CD4-positive, alpha-beta T cell (primary cell): ENCODE results near the gene ZNF219. TPM values are rescaled to one million over a fixed set of nuclear protein-coding genes. Genes with fewer than 3 reads are reported as not detected.

Experiments
- ATAC-seq: fragments of 200-7000 bp; cut with Tn5 transposase; one replicate; pipeline ENCODE4 v1.10.0; 2022; ENCODE audit warnings: mild to moderate bottlenecking; ENCODE audit not compliant: poor library complexity
- CTCF ChIA-PET: fragments of 350-600 bp; sonication (Branson Sonifier 250); formaldehyde crosslinking; loops from one replicate; lab custom pipeline; 2021; ENCODE audit warnings: antibody characterized with exemption, inconsistent platforms; lab: Charles Lee
- POLR2A ChIA-PET: fragments of 350-600 bp; sonication (Branson Sonifier 250); formaldehyde crosslinking; loops from one replicate; lab custom pipeline; 2021; ENCODE audit warnings: antibody characterized with exemption, inconsistent platforms; lab: Charles Lee
- DNase-seq, 14 experiments: peaks; one replicate each; pipeline ENCODE4 v3.0.0-alpha.2; 2013 to 2020; ENCODE audit warnings: mixed read lengths in 2 of 14
- H3K27ac ChIP-seq, 2 donors: one replicate each; pipeline versions ENCODE4 v1.5.1 to v1.7.0; 2013; ENCODE audit warnings: low read length in 2 of 2, low read depth in 1 of 2, mild to moderate bottlenecking in 1 of 2
- H3K27me3 ChIP-seq, 2 experiments: 1 replicate in 1 of 2; 2 replicates in 1 of 2; pipeline versions ENCODE4 v1.6.1 to v1.7.0; 2013; ENCODE audit warnings: low read length in 2 of 2, control low read depth in 1 of 2, mild to moderate bottlenecking in 1 of 2, moderate library complexity in 1 of 2; ENCODE audit not compliant: insufficient read depth in 2 of 2, control insufficient read depth in 1 of 2
- H3K36me3 ChIP-seq: one replicate; pipeline ENCODE4 v1.6.1; 2013; ENCODE audit warnings: low read length, control low read depth; ENCODE audit not compliant: insufficient read depth
- H3K4me1 ChIP-seq: one replicate; pipeline ENCODE4 v1.6.1; 2013; ENCODE audit warnings: low read length, control low read depth; ENCODE audit not compliant: insufficient read depth
- H3K4me3 ChIP-seq: one replicate; pipeline ENCODE4 v1.5.1; 2013; ENCODE audit warnings: mild to moderate bottlenecking, low read length, moderate library complexity
- H3K9me3 ChIP-seq, 2 experiments: 1 replicate in 1 of 2; 2 replicates in 1 of 2; pipeline versions ENCODE4 v1.6.1 to v1.7.0; 2013; ENCODE audit warnings: low read length in 2 of 2, mild to moderate bottlenecking in 2 of 2, control low read depth in 1 of 2, moderate library complexity in 1 of 2; ENCODE audit not compliant: control insufficient read depth in 1 of 2, insufficient read depth in 1 of 2
- H3K27ac Mint-ChIP-seq: one replicate; pipeline ENCODE4 v1.8.0; 2020; ENCODE audit warnings: mixed read lengths
- H3K27me3 Mint-ChIP-seq: one replicate; pipeline ENCODE4 v1.8.0; 2021; ENCODE audit warnings: mixed read lengths
- H3K36me3 Mint-ChIP-seq: one replicate; pipeline ENCODE4 v1.8.0; 2021; ENCODE audit warnings: low read depth, mixed read lengths
- H3K4me1 Mint-ChIP-seq: one replicate; pipeline ENCODE4 v1.8.0; 2021; ENCODE audit warnings: low read depth, mixed read lengths
- H3K4me3 Mint-ChIP-seq: one replicate; pipeline ENCODE4 v1.8.0; 2020; ENCODE audit warnings: mild to moderate bottlenecking, mixed read lengths
- H3K9me3 Mint-ChIP-seq: one replicate; pipeline ENCODE4 v1.8.0; 2020; ENCODE audit warnings: mixed read lengths
- CTCF ChIP-seq: fragments of 200-600 bp; IDR thresholded peaks from one replicate; pipeline ENCODE4 v1.8.0; 2022; ENCODE audit warnings: antibody characterized with exemption, mild to moderate bottlenecking
- intact Hi-C, 2 experiments: fragments of 100-400 bp; cut with DNase I in 1 of 2; cut with micrococcal nuclease in 1 of 2; formaldehyde crosslinking; loops; one replicate each; pipeline versions ENCODE4 v1.15.1 to v1.9.0; 2023 to 2025; cut with DNase I, micrococcal nuclease
- polyA plus RNA-seq, 2 donors: library from polyadenylated mRNA; unstranded; fragments of 120-200 nt; gene quantifications; one replicate each; pipeline ENCODE4 v1.2.1, GENCODE V29; 2013
- total RNA-seq, 174 experiments: library from RNA in 2 of 174; stranded (reverse) in 2 of 174; gene quantifications; one replicate each; pipeline ENCODE4 v1.2.3 and lab custom pipeline; 2021 to 2026

ZNF219 gene
- total RNA-seq (10 to 100 TPM; 15.2 to 15.5 TPM), total RNA-seq (lab: John Stamatoyannopoulos, UW) (1.7 to 23.5 (median 8.9) reads per million in 172 experiments)
- 4.9 TPM for polyA plus RNA-seq (2013, experiment 1 of 2)
- 5.3 TPM for polyA plus RNA-seq (2013, experiment 2 of 2)

DNA sequence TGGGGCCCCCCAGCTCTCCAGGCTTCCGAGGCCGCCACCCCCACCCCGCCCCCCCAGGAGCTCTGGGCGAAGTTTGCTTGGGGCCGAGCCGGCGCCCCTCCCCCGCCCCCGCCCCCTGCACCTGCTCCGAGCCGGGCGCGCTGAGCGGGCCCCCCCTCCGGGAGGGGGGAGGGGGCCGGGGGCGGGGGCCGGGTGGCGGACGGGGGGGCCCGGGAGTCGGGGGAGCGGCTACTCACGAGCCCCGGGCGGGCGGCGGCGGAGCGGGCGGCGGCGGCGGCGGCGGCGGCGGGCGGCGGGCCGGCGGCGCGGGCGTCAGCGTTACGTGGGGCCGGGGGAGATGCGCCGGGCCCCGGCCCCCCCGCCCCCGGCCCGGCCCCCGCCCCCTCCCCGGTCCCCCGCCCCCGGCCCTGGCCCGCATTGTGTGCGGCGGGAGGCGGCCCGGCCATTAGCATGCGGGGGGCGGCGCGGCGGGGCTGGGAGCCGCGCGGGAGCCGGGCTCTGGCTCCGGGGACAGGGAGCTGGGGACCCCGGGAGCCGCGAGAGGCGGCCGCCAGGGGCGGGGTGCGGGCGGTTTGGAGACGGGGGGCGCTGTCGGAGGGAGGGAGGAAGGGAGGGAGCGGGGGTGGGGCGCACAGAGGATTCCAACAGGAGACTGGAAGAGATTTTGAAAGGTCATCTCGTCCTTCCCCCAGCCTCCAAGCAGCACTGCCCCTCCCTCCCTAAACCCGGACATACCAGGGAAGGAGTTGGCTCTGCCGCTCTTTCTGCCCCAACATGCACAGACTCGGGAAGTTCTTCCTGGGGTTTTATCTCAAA is at the start of gene ZNF219:
TSS of gene ZNF219 (minus strand) at position 580 of the 816 bp plus-strand sequence. CDS start 5,064 bp downstream, outside the sequence.
- peak within 1 kb of the TSS; percentile 84 for H3K27ac Mint-ChIP-seq
- H3K27me3 ChIP-seq, result no peaks in the 10 kb centered on the region
- DNase-seq (peak in 6 of 14 experiments; percentile 11 to 71 (median 48)), ATAC-seq (peak; percentile 51)
- CTCF ChIA-PET, result interaction anchor here (1.3 to 7.3 kb wide), 2 partner anchors 8 to 30 kb away, joined by 3 to 116 read pairs; no protein-coding TSS in a partner anchor
- H3K9me3 Mint-ChIP-seq, result no peaks in the 10 kb centered on the region
- H3K36me3 ChIP-seq, result no peaks in the 10 kb centered on the region
- peak within 1 kb of the TSS; percentile 36 to 74 for H3K27ac ChIP-seq
- no peaks in the 10 kb centered on the region for H3K9me3 ChIP-seq
- H3K27me3 Mint-ChIP-seq, result no peaks in the 10 kb centered on the region
- intact Hi-C loops, result no loop called here
- peak within 1 kb of the TSS; percentile 90 for H3K4me3 Mint-ChIP-seq
- H3K4me3 ChIP-seq, result peak within 1 kb of the TSS; percentile 61
- POLR2A ChIA-PET, result interaction anchor here (1.2 to 3.7 kb wide), 3 partner anchors 11 to 85 kb away, joined by 3 to 12 read pairs (median 6); no protein-coding TSS in a partner anchor
- peaks cover 23% of the 10 kb centered on the region for H3K4me1 ChIP-seq
- H3K4me1 Mint-ChIP-seq, result peaks cover 38% of the 10 kb centered on the region
- no peak for TF ChIP-seq CTCF
- no peaks in the 10 kb centered on the region for H3K36me3 Mint-ChIP-seq

DNA sequence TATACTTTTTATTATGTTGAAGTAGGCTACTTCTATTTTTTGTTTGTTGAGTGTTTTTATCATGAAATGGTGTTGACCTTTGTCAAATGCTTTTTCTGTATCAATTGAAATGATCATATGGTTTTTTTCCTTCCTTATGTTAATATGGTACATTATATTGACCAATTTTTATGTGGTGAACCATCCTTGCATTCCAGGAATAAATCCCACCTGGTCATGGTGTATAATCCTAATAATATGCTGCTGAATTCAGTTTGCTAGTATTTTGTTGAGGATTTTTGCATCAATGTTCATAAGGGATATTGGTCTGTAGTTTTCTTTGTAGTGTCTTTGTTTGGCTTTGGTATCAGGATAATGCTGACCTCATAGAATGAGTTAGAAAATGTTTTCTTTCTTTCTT is 47.0 kb upstream of the ZNF219 start:
- no peaks in the 10 kb centered on the region for H3K4me1 ChIP-seq
- intact Hi-C loops, result no loop called here
- ATAC-seq (no peak), DNase-seq (no peak)
- no peak overlapping the region for H3K27ac Mint-ChIP-seq
- peaks cover 10% of the 10 kb centered on the region for H3K9me3 Mint-ChIP-seq
- H3K4me3 ChIP-seq, result no peak overlapping the region
- peaks cover 13 to 25% of the 10 kb centered on the region in 2 experiments for H3K9me3 ChIP-seq
- TF ChIP-seq CTCF, result no peak
- no peaks in the 10 kb centered on the region for H3K36me3 Mint-ChIP-seq
- no peak overlapping the region for H3K4me3 Mint-ChIP-seq
- no peaks in the 10 kb centered on the region for H3K36me3 ChIP-seq
- CTCF ChIA-PET, result no interaction called here
- H3K27me3 Mint-ChIP-seq, result peaks cover 12% of the 10 kb centered on the region
- no peaks in the 10 kb centered on the region for H3K27me3 ChIP-seq
- no peak overlapping the region for H3K27ac ChIP-seq
- no peaks in the 10 kb centered on the region for H3K4me1 Mint-ChIP-seq
- POLR2A ChIA-PET, result no interaction called here

DNA sequence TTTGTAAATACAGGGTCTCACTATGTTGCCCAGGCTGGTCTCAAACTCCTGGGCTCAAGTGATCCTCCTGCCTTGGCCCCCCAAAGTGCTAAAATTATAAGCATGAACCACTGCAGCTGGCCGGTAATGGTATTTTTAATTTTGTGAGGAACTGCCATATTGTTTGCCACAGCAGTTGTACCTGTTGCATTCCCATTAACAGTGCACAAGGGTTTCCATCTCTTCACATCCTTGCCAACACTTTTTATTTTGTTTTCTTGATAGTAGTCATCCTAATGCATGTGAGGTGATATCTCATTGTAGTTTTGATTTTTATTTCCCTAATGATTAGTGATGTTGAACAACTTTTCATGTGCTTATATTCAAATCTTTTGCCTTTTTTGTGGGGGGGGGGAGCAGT is 43.9 kb upstream of the ZNF219 start:
- Mint-ChIP-seq H3K9me3 (peaks cover 10% of the 10 kb centered on the region), H3K4me1 (no peaks in the 10 kb centered on the region), H3K27me3 (peaks cover 12% of the 10 kb centered on the region), H3K36me3 (no peaks in the 10 kb centered on the region), H3K27ac (no peak overlapping the region), H3K4me3 (no peak overlapping the region)
- ChIA-PET CTCF (no interaction called here), POLR2A (no interaction called here)
- Histone ChIP-seq H3K27me3 (no peaks in the 10 kb centered on the region), H3K27ac (no peak overlapping the region), H3K4me1 (no peaks in the 10 kb centered on the region), H3K4me3 (no peak overlapping the region), H3K36me3 (no peaks in the 10 kb centered on the region), H3K9me3 (peaks cover 13 to 25% of the 10 kb centered on the region in 2 experiments)
- no peak for ATAC-seq
- intact Hi-C loops, result no loop called here
- no peak for TF ChIP-seq CTCF
- DNase-seq, result no peak
